HepG2 (cell line): Measurements from ENCODE around the gene GMEB2. TPM values are rescaled to one million over a fixed set of nuclear protein-coding genes. Genes with fewer than 3 reads are reported as not detected.

Source experiments
- BRCA1 ChIP-seq: sonication (generic); formaldehyde crosslinking; IDR thresholded peaks from 2 replicates; pipeline ENCODE4 v1.4.0; 2020; ENCODE audit warnings: missing genetic modification reagents
- CC2D1A ChIP-seq: sonication (generic); formaldehyde crosslinking; IDR thresholded peaks from 2 replicates; pipeline ENCODE4 v1.8.1; 2023; ENCODE audit warnings: mild to moderate bottlenecking, missing genetic modification reagents
- MEIS2 ChIP-seq: sonication (generic); formaldehyde crosslinking; IDR thresholded peaks from 2 replicates; pipeline ENCODE4 v1.9.0; 2021; ENCODE audit warnings: mild to moderate bottlenecking, missing genetic modification reagents
- RAD51 ChIP-seq: fragments of 450-650 bp; IDR thresholded peaks from 2 replicates; pipeline ENCODE4 v1.6.1; 2016; ENCODE audit warnings: borderline replicate concordance
- RORA ChIP-seq: sonication (generic); formaldehyde crosslinking; IDR thresholded peaks from 2 replicates; pipeline ENCODE4 v1.5.0; 2020; ENCODE audit warnings: mild to moderate bottlenecking, missing genetic modification reagents, moderate library complexity
- TBP ChIP-seq: sonication (generic); formaldehyde crosslinking; IDR thresholded peaks from 2 replicates; pipeline ENCODE4 v1.5.0; 2020; ENCODE audit warnings: missing genetic modification reagents
- TBX2 ChIP-seq: sonication (generic); formaldehyde crosslinking; IDR thresholded peaks from 2 replicates; pipeline ENCODE4 v1.5.0; 2020; ENCODE audit warnings: missing genetic modification reagents, mild to moderate bottlenecking, borderline replicate concordance
- ZNF317 ChIP-seq: sonication (generic); formaldehyde crosslinking; IDR thresholded peaks from 2 replicates; pipeline ENCODE4 v1.5.0; 2020; ENCODE audit warnings: mild to moderate bottlenecking, missing genetic modification reagents
- ZNF451 ChIP-seq: sonication (generic); formaldehyde crosslinking; IDR thresholded peaks from 2 replicates; pipeline ENCODE4 v1.5.0; 2020; ENCODE audit warnings: mild to moderate bottlenecking, missing genetic modification reagents
- ZNF670 ChIP-seq: sonication (generic); formaldehyde crosslinking; IDR thresholded peaks from 2 replicates; pipeline ENCODE4 v1.8.0; 2022; ENCODE audit warnings: mild to moderate bottlenecking, missing genetic modification reagents, borderline replicate concordance
- polyA plus RNA-seq, 8 experiments: library from polyadenylated mRNA; depleted of rRNA in 3 of 8; stranded (reverse) in 7 of 8; unstranded in 1 of 8; fragments of >200 nt; fragmentation: Illumina TruSeq in 4 of 8; extraction: Trizol in 4 of 8; gene quantifications; 2 replicates each; pipeline versions ENCODE4 v1.2.1 to v1.2.3, GENCODE V29; 2011 to 2016; ENCODE audit warnings: low read depth in 4 of 8, missing spikeins in 1 of 8, mixed read lengths in 1 of 8; ENCODE audit not compliant: insufficient read depth in 1 of 8
- total RNA-seq, 5 experiments: library from RNA; depleted of rRNA; stranded (reverse); fragments of >200 nt; fragmentation: Illumina TruSeq; extraction: Trizol; gene quantifications; 2 replicates each; pipeline ENCODE4 v1.2.3, GENCODE V29; 2016; ENCODE audit warnings: low read depth in 1 of 5
- TF ChIP-seq, protein P1 (sequence below): sonication (generic); formaldehyde crosslinking; IDR thresholded peaks from 2 replicates; pipeline ENCODE4 v1.4.0; 2020; ENCODE audit warnings: missing genetic modification reagents
- TF ChIP-seq, protein P2 (sequence below): IDR thresholded peaks from 2 replicates; pipeline ENCODE4 v1.4.0; 2020; ENCODE audit warnings: mild to moderate bottlenecking, missing genetic modification reagents
- TF ChIP-seq, protein P3 (sequence below): sonication (generic); formaldehyde crosslinking; conservative IDR thresholded peaks from 2 replicates; pipeline ENCODE4 v1.5.0; 2020; ENCODE audit warnings: missing genetic modification reagents
- TF ChIP-seq, protein P4 (sequence below): sonication (generic); formaldehyde crosslinking; IDR thresholded peaks from 2 replicates; pipeline ENCODE4 v1.4.0; 2020; ENCODE audit warnings: mild to moderate bottlenecking, missing genetic modification reagents
- TF ChIP-seq, protein P5 (sequence below): IDR thresholded peaks from 2 replicates; pipeline ENCODE4 v1.6.1; 2016

The GMEB2 gene
- total and polyA plus RNA-seq, 2 of the 13 experiments (the other 11 are each of a cell fraction or from before 2014, with no cell fraction given) = 10.6 to 12.4 TPM

DNA sequence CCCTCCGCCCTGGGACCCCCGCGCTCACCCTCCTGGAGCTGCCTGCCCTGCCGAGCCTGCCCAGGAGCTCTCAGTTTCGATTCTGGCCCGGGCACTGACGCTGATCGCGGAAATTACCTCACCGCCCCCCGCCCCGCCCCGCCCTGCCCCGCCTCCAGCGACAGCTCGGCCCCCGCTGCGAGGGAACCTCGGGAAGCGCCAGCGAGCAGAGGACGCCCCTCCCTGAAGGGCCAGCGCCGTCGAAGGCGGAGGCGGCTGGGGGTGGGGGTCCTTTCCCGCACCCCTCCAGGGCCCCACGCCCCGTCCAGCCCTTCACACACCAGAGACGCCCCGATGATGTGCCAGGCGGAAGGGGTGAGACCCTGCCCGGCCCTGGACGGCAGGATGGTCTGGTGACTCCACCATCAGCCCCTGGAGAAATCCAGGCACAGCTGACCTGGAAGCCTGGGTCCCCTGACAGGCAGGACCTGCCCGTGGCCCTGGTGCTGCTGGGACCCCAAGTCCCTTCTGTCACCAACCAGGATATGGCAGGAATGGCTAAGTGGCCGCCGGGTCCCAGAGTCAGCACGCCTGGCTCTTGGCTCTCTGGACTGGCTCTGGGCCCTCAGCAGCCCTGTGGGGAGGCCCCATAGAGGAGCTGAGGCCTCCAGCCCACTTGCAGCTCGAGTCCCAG is 52.6 kb downstream of the GMEB2 start, which contains the start of gene HELZ2 (continued):
- TF ChIP-seq, protein P1, sequence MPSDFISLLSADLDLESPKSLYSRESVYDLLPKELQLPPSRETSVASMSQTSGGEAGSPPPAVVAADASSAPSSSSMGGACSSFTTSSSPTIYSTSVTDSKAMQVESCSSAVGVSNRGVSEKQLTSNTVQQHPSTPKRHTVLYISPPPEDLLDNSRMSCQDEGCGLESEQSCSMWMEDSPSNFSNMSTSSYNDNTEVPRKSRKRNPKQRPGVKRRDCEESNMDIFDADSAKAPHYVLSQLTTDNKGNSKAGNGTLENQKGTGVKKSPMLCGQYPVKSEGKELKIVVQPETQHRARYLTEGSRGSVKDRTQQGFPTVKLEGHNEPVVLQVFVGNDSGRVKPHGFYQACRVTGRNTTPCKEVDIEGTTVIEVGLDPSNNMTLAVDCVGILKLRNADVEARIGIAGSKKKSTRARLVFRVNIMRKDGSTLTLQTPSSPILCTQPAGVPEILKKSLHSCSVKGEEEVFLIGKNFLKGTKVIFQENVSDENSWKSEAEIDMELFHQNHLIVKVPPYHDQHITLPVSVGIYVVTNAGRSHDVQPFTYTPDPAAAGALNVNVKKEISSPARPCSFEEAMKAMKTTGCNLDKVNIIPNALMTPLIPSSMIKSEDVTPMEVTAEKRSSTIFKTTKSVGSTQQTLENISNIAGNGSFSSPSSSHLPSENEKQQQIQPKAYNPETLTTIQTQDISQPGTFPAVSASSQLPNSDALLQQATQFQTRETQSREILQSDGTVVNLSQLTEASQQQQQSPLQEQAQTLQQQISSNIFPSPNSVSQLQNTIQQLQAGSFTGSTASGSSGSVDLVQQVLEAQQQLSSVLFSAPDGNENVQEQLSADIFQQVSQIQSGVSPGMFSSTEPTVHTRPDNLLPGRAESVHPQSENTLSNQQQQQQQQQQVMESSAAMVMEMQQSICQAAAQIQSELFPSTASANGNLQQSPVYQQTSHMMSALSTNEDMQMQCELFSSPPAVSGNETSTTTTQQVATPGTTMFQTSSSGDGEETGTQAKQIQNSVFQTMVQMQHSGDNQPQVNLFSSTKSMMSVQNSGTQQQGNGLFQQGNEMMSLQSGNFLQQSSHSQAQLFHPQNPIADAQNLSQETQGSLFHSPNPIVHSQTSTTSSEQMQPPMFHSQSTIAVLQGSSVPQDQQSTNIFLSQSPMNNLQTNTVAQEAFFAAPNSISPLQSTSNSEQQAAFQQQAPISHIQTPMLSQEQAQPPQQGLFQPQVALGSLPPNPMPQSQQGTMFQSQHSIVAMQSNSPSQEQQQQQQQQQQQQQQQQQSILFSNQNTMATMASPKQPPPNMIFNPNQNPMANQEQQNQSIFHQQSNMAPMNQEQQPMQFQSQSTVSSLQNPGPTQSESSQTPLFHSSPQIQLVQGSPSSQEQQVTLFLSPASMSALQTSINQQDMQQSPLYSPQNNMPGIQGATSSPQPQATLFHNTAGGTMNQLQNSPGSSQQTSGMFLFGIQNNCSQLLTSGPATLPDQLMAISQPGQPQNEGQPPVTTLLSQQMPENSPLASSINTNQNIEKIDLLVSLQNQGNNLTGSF (CRISPR knock-in tag) = peak; percentile 60; the same call in 1 of the 2 replicates
- TF ChIP-seq CC2D1A (CRISPR knock-in tag) (no peak), RAD51 (no peak), TBP (no peak), ZNF317 (CRISPR knock-in tag) (no peak), ZNF670 (CRISPR knock-in tag) (no peak), BRCA1 (CRISPR knock-in tag) (peak; percentile 72; the same call in 1 of the 2 replicates), MEIS2 (no peak; the same call in 1 of the 2 replicates), TBX2 (CRISPR knock-in tag) (peak; percentile 49; the same call in 1 of the 2 replicates), ZNF451 (CRISPR knock-in tag) (no peak; the same call in 1 of the 2 replicates), RORA (CRISPR knock-in tag) (no peak)
- TF ChIP-seq, protein P2, sequence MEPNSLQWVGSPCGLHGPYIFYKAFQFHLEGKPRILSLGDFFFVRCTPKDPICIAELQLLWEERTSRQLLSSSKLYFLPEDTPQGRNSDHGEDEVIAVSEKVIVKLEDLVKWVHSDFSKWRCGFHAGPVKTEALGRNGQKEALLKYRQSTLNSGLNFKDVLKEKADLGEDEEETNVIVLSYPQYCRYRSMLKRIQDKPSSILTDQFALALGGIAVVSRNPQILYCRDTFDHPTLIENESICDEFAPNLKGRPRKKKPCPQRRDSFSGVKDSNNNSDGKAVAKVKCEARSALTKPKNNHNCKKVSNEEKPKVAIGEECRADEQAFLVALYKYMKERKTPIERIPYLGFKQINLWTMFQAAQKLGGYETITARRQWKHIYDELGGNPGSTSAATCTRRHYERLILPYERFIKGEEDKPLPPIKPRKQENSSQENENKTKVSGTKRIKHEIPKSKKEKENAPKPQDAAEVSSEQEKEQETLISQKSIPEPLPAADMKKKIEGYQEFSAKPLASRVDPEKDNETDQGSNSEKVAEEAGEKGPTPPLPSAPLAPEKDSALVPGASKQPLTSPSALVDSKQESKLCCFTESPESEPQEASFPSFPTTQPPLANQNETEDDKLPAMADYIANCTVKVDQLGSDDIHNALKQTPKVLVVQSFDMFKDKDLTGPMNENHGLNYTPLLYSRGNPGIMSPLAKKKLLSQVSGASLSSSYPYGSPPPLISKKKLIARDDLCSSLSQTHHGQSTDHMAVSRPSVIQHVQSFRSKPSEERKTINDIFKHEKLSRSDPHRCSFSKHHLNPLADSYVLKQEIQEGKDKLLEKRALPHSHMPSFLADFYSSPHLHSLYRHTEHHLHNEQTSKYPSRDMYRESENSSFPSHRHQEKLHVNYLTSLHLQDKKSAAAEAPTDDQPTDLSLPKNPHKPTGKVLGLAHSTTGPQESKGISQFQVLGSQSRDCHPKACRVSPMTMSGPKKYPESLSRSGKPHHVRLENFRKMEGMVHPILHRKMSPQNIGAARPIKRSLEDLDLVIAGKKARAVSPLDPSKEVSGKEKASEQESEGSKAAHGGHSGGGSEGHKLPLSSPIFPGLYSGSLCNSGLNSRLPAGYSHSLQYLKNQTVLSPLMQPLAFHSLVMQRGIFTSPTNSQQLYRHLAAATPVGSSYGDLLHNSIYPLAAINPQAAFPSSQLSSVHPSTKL (CRISPR knock-in tag) = 0 out of 2 replicates have a peak, but pooled peaks have one; percentile 28
- TF ChIP-seq, protein P3, sequence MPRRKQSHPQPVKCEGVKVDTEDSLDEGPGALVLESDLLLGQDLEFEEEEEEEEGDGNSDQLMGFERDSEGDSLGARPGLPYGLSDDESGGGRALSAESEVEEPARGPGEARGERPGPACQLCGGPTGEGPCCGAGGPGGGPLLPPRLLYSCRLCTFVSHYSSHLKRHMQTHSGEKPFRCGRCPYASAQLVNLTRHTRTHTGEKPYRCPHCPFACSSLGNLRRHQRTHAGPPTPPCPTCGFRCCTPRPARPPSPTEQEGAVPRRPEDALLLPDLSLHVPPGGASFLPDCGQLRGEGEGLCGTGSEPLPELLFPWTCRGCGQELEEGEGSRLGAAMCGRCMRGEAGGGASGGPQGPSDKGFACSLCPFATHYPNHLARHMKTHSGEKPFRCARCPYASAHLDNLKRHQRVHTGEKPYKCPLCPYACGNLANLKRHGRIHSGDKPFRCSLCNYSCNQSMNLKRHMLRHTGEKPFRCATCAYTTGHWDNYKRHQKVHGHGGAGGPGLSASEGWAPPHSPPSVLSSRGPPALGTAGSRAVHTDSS (CRISPR knock-in tag) = 0 out of 2 replicates have a peak, but pooled peaks have one; percentile 57
- TF ChIP-seq, protein P4, sequence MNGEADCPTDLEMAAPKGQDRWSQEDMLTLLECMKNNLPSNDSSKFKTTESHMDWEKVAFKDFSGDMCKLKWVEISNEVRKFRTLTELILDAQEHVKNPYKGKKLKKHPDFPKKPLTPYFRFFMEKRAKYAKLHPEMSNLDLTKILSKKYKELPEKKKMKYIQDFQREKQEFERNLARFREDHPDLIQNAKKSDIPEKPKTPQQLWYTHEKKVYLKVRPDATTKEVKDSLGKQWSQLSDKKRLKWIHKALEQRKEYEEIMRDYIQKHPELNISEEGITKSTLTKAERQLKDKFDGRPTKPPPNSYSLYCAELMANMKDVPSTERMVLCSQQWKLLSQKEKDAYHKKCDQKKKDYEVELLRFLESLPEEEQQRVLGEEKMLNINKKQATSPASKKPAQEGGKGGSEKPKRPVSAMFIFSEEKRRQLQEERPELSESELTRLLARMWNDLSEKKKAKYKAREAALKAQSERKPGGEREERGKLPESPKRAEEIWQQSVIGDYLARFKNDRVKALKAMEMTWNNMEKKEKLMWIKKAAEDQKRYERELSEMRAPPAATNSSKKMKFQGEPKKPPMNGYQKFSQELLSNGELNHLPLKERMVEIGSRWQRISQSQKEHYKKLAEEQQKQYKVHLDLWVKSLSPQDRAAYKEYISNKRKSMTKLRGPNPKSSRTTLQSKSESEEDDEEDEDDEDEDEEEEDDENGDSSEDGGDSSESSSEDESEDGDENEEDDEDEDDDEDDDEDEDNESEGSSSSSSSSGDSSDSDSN (CRISPR knock-in tag) = peak; percentile 59
- TF ChIP-seq, protein P5, sequence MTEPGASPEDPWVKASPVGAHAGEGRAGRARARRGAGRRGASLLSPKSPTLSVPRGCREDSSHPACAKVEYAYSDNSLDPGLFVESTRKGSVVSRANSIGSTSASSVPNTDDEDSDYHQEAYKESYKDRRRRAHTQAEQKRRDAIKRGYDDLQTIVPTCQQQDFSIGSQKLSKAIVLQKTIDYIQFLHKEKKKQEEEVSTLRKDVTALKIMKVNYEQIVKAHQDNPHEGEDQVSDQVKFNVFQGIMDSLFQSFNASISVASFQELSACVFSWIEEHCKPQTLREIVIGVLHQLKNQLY (CRISPR knock-in tag) = no peak
